ENCODE measurements around the gene TAPT1.

Gene TAPT1

DNA sequence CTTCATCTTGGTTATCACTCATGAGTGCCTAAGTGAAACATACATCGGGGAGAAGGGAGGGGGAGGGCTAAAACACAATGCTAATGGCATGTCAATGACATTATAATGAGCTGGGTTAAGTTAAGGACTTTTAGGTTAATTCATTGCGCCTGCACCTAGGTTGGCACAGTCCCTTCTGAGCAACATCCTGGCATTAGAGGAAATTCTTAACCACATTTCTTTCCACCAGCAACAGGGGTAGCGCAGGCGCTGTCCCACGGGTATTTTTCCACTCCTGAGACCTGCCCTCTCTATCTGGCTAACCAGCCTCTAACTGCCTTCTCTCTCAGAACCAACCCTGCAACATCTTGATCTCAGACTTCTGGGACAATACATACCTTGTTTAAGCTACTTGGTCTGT is 103.5 kb downstream of the TAPT1 start:
- Histone ChIP-seq H3K79me2 (ENCODE audit: insufficient read depth, low read depth) (no peaks in the 10 kb centered on the region), H3K4me3 (IDR thresholded peaks at IDR 0.05; ENCODE audit: insufficient read depth, low read depth, low read length) (no peak overlapping the region), H3K27ac (no peak overlapping the region), H3K4me1 (ENCODE audit: low read depth, poor library complexity, severe bottlenecking) (no peaks in the 10 kb centered on the region), H3K9ac (no peak overlapping the region), H4K20me1 (ENCODE audit: insufficient read depth) (no peaks in the 10 kb centered on the region), H3K36me3 (ENCODE audit: insufficient read depth) (no peaks in the 10 kb centered on the region), H3K4me2 (no peak overlapping the region), H3K27me3 (ENCODE audit: insufficient read depth, low read depth) (no peaks in the 10 kb centered on the region), H2AFZ (ENCODE audit: low read depth) (no peak overlapping the region)
- TF ChIP-seq, protein P1, sequence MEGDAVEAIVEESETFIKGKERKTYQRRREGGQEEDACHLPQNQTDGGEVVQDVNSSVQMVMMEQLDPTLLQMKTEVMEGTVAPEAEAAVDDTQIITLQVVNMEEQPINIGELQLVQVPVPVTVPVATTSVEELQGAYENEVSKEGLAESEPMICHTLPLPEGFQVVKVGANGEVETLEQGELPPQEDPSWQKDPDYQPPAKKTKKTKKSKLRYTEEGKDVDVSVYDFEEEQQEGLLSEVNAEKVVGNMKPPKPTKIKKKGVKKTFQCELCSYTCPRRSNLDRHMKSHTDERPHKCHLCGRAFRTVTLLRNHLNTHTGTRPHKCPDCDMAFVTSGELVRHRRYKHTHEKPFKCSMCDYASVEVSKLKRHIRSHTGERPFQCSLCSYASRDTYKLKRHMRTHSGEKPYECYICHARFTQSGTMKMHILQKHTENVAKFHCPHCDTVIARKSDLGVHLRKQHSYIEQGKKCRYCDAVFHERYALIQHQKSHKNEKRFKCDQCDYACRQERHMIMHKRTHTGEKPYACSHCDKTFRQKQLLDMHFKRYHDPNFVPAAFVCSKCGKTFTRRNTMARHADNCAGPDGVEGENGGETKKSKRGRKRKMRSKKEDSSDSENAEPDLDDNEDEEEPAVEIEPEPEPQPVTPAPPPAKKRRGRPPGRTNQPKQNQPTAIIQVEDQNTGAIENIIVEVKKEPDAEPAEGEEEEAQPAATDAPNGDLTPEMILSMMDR (conservative IDR thresholded peaks at IDR 0.05; ENCODE audit: low read depth, low read length), result no peak

DNA sequence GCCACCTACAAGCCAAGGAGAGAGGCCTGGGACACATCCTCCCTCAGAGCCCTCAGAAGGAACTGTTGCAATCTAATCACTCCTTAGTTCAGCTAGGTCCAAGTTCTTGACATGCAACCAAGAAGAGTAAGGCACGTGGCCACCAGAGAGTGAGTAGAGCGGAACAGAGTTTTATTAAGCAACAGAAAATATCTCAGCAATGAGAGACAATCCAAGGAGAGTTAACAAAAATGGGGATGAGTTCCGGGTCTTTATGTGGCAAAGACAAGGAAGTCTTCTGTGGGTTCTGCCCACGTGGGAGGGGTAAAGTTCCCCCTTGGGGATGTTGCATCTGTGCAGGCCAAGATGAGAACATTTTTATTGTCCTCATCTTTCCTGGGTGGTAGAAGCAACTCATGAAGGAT is 104.0 kb downstream of the TAPT1 start:
- H4K20me1 ChIP-seq (ENCODE audit: insufficient read depth), result no peaks in the 10 kb centered on the region
- no peak overlapping the region for H3K4me2 ChIP-seq
- no peak overlapping the region for H3K27ac ChIP-seq
- TF ChIP-seq, protein P1 (conservative IDR thresholded peaks at IDR 0.05; ENCODE audit: low read depth, low read length), result no peak
- no peak overlapping the region for H3K4me3 ChIP-seq (IDR thresholded peaks at IDR 0.05; ENCODE audit: insufficient read depth, low read depth, low read length)
- no peaks in the 10 kb centered on the region for H3K27me3 ChIP-seq (ENCODE audit: insufficient read depth, low read depth)
- no peak overlapping the region for H3K9ac ChIP-seq
- no peaks in the 10 kb centered on the region for H3K36me3 ChIP-seq (ENCODE audit: insufficient read depth)
- H3K79me2 ChIP-seq (ENCODE audit: insufficient read depth, low read depth), result no peaks in the 10 kb centered on the region
- no peak overlapping the region for H2AFZ ChIP-seq (ENCODE audit: low read depth)
- no peaks in the 10 kb centered on the region for H3K4me1 ChIP-seq (ENCODE audit: low read depth, poor library complexity, severe bottlenecking)

DNA sequence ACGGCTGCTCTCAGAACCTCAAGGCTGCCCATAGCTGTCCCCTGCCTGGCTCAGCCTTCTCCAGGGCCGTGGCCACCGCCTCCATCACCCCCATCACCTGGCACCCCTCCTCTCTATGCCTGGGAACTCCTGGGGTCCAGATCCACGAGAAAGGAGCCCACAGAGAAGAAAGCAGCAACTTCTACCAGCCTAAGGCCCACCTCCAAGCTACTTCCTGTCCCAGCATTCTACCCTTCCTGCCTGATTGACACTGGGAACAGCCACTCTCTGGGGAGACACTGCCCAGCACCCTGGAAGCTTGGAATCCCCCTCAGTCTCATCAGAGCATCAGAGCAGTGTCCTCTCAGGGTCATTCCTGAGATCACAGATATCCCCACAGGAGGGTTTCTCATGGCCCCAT is 105.6 kb downstream of the TAPT1 start:
- no peak overlapping the region for H2AFZ ChIP-seq (ENCODE audit: low read depth)
- no peak overlapping the region for H3K4me3 ChIP-seq (IDR thresholded peaks at IDR 0.05; ENCODE audit: insufficient read depth, low read depth, low read length)
- H3K27ac ChIP-seq, result no peak overlapping the region
- H4K20me1 ChIP-seq (ENCODE audit: insufficient read depth), result no peaks in the 10 kb centered on the region
- TF ChIP-seq, protein P1 (conservative IDR thresholded peaks at IDR 0.05; ENCODE audit: low read depth, low read length), result no peak
- no peaks in the 10 kb centered on the region for H3K27me3 ChIP-seq (ENCODE audit: insufficient read depth, low read depth)
- H3K36me3 ChIP-seq (ENCODE audit: insufficient read depth), result no peaks in the 10 kb centered on the region
- H3K9ac ChIP-seq, result no peak overlapping the region
- no peaks in the 10 kb centered on the region for H3K79me2 ChIP-seq (ENCODE audit: insufficient read depth, low read depth)
- H3K4me2 ChIP-seq, result no peak overlapping the region
- no peaks in the 10 kb centered on the region for H3K4me1 ChIP-seq (ENCODE audit: low read depth, poor library complexity, severe bottlenecking)

DNA sequence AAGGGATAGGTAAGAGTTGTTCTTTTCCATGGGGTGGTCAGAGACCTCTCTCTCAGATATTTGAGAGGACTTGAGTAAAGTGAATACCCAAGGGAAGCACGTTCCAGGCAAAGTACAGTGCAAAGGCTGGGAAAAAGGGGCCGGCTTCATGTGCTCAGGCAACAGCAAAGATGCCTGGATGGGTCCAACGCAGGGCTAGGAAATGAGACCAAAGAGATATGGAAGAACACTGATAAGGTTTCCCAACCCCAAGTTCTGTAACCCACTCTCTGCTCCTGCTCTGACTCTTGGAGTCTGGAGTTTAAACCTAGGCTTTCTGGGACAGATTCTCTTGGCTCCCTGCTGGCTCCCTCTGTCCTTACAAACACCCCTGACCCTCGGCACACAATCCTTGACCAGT is 106.3 kb downstream of the TAPT1 start:
- Histone ChIP-seq H3K36me3 (ENCODE audit: insufficient read depth) (no peaks in the 10 kb centered on the region), H3K27ac (no peak overlapping the region), H3K9ac (no peak overlapping the region), H3K27me3 (ENCODE audit: insufficient read depth, low read depth) (no peaks in the 10 kb centered on the region), H3K4me3 (IDR thresholded peaks at IDR 0.05; ENCODE audit: insufficient read depth, low read depth, low read length) (no peak overlapping the region), H3K4me2 (no peak overlapping the region), H2AFZ (ENCODE audit: low read depth) (no peak overlapping the region), H4K20me1 (ENCODE audit: insufficient read depth) (no peaks in the 10 kb centered on the region), H3K79me2 (ENCODE audit: insufficient read depth, low read depth) (no peaks in the 10 kb centered on the region), H3K4me1 (ENCODE audit: low read depth, poor library complexity, severe bottlenecking) (no peaks in the 10 kb centered on the region)
- TF ChIP-seq, protein P1 (conservative IDR thresholded peaks at IDR 0.05; ENCODE audit: low read depth, low read length), result no peak
